ENCODE data around the gene C10orf90. TPM values are rescaled to one million over a fixed set of nuclear protein-coding genes. Genes with fewer than 3 reads are reported as not detected.

The C10orf90 gene
- total and polyA plus RNA-seq, 8 donors = 0.32 to 0.64 (median 0.47) TPM; not detected in 5

DNA sequence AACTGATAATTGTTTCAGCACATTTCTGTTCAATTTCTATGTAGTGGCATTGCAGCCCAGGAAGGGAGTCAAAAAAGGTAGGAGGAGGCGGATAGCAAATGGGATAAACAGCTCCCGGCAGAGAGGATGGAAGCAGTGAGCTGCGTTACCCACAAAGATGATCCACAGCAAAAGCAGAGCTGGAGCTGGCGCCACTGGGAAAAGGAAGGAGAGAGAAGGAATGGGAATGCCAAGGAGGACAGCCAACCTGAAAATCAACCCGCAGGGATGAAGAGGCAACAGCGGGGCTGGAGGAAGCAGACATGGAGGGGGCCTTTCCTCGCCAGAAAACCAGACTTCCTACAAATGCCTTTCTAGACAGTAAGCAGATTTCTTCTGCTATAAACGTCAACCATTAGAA lies 199.5 kb downstream of the C10orf90 start:
- WGBS, 2 donors = 65 to 77% methylated on average over 8 of the region's 8 CpGs
- ATAC-seq = no peak
- Histone ChIP-seq H3K4me1 (no peaks in the 10 kb centered on the region), H3K36me3 (no peaks in the 10 kb centered on the region), H3K27me3 (no peaks in the 10 kb centered on the region), H3K27ac (no peak overlapping the region), H3K9me3 (no peaks in the 10 kb centered on the region), H3K4me3 (no peak overlapping the region)
- DNase-seq = no peak
- intact Hi-C loops (cut with DNase I) = no loop called here
- FAIRE-seq = no peak
- TF ChIP-seq, protein P1, sequence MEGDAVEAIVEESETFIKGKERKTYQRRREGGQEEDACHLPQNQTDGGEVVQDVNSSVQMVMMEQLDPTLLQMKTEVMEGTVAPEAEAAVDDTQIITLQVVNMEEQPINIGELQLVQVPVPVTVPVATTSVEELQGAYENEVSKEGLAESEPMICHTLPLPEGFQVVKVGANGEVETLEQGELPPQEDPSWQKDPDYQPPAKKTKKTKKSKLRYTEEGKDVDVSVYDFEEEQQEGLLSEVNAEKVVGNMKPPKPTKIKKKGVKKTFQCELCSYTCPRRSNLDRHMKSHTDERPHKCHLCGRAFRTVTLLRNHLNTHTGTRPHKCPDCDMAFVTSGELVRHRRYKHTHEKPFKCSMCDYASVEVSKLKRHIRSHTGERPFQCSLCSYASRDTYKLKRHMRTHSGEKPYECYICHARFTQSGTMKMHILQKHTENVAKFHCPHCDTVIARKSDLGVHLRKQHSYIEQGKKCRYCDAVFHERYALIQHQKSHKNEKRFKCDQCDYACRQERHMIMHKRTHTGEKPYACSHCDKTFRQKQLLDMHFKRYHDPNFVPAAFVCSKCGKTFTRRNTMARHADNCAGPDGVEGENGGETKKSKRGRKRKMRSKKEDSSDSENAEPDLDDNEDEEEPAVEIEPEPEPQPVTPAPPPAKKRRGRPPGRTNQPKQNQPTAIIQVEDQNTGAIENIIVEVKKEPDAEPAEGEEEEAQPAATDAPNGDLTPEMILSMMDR (IDR thresholded peaks at IDR 0.05) = no peak

DNA sequence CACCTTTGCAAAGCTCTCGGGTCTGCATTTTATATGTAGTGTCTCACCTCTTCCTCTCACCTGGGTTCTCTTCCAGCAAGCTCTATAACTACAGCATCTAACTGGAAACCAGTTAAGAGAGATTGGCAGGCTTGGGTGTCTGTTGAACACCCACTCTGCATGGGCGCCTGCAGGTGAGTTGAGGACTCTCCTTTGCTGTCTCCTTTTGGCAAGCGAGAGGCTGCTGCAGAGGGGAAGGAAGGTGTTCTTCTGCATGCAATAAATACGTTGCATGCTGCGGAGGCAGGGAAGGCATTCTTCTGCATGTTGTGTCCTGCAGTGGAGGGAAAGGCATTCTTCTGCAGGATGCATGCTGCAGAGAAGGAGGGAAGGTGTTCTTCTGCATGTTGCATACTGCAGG lies 200.8 kb downstream of the C10orf90 start:
- DNase-seq (no peak), FAIRE-seq (no peak), ATAC-seq (no peak)
- Histone ChIP-seq H3K9me3 (no peaks in the 10 kb centered on the region), H3K27ac (no peak overlapping the region), H3K4me3 (no peak overlapping the region), H3K4me1 (no peaks in the 10 kb centered on the region), H3K36me3 (no peaks in the 10 kb centered on the region), H3K27me3 (no peaks in the 10 kb centered on the region)
- intact Hi-C loops (cut with DNase I) = no loop called here
- WGBS, 2 donors = 67 to 81% methylated on average over 5 of the region's 5 CpGs
- TF ChIP-seq, protein P1 (IDR thresholded peaks at IDR 0.05) = no peak

DNA sequence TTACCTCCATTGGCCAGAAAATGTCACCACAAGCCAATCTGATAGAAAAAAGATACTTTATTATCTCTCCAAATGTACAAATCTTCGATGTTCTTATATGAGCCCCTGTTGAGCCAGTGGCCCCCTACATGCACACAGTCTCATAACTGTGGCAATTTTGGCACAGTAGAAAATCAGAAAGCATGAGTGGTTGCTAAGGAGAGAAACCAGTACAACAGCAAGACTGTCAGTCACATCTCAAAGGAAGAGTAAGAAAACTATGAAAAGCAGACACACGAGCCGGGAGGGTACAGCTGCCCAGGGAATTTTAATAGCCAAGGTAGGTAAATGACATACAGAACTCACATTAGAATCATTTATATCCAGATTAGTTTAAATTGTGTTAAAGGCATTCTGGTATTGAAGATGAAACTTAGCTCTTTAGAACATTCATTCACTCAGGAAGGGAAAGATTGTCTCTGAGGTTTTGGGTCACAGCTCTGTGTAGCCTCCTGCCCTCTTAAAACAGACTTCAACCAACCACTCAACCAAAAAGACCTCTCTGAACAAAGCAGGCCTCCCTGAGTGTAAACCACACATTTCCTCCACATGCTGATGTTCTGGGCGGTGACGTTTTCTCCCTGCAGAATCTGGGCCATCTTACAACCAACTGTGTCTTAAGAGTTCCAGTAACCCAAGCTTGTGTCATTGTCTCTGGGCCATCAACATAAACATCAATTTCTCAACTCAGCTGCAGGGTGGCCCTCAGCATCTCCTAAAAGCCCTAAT lies 201.4 kb downstream of the C10orf90 start:
- Histone ChIP-seq H3K27ac (no peak overlapping the region), H3K27me3 (no peaks in the 10 kb centered on the region), H3K4me3 (no peak overlapping the region), H3K36me3 (no peaks in the 10 kb centered on the region), H3K4me1 (no peaks in the 10 kb centered on the region), H3K9me3 (no peaks in the 10 kb centered on the region)
- DNase-seq (no peak), FAIRE-seq (no peak), ATAC-seq (no peak)
- WGBS, 2 donors = 78 to 83% methylated on average over 5 of the region's 5 CpGs
- TF ChIP-seq, protein P1 (IDR thresholded peaks at IDR 0.05) = no peak
- intact Hi-C loops (cut with DNase I) = no loop called here

DNA sequence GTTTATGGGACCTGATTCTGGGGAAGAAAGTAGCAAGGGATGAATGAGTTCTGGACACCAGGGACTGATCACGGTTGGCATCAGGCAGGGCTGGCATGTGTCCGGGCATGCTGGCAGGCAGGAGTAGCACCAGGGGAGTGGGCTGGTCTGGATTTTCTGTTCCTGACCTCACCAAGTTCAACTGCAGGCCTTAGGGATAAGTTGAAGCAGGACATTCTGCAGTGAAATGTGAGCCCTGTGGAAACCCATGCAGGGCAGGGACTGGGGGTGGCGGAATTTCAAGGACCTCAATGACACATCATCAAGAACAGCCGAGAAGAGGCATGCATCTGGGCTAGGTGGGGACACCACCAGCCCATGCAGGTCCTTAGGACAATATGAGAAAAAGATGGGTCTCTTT lies 202.0 kb downstream of the C10orf90 start:
- intact Hi-C loops (cut with DNase I) = no loop called here
- no peak overlapping the region for H3K27ac ChIP-seq
- TF ChIP-seq, protein P1 (IDR thresholded peaks at IDR 0.05) = no peak
- no peak for ATAC-seq
- H3K4me3 ChIP-seq = no peak overlapping the region
- no peak for FAIRE-seq
- DNase-seq = no peak
- no peaks in the 10 kb centered on the region for H3K36me3 ChIP-seq
- no peaks in the 10 kb centered on the region for H3K4me1 ChIP-seq
- H3K9me3 ChIP-seq = no peaks in the 10 kb centered on the region
- 68 to 81% methylated on average over 4 of the region's 4 CpGs for WGBS, 2 donors
- no peaks in the 10 kb centered on the region for H3K27me3 ChIP-seq

DNA sequence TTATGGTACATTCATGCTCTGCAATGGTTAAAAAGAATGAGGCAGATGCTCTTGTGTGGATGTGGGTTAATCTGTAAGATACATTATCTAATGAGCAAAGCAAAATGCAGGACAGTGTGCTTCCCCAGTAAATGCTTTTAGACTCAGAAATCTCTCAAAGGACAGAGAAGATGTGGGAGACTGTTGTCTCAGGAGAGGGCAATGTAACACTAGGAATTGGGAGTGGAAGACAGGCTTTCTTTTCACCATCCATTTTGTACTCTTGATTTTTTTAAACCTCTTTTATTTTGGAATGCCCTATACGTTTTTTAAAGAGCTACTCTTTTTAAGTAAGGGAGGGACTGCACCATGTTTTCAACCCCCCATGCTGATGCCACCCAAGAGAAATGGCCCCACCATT lies 204.7 kb downstream of the C10orf90 start:
- H3K9me3 ChIP-seq = no peaks in the 10 kb centered on the region
- DNase-seq = no peak
- H3K27me3 ChIP-seq = no peaks in the 10 kb centered on the region
- H3K4me3 ChIP-seq = no peak overlapping the region
- intact Hi-C loops (cut with DNase I) = no loop called here
- 15 to 29% methylated on average over 1 of the region's 1 CpG for WGBS, 2 donors
- TF ChIP-seq, protein P1 (IDR thresholded peaks at IDR 0.05) = no peak
- ATAC-seq = no peak
- H3K4me1 ChIP-seq = no peaks in the 10 kb centered on the region
- no peaks in the 10 kb centered on the region for H3K36me3 ChIP-seq
- FAIRE-seq = no peak
- H3K27ac ChIP-seq = no peak overlapping the region
